ENCODE measurements around the gene ARMH4. TPM values are rescaled to one million over a fixed set of nuclear protein-coding genes. Genes with fewer than 3 reads are reported as not detected.

Gene ARMH4
- total RNA-seq, 2 donors from 2014 or later: 2.4 to 45.1 TPM

- H3K4me1 ChIP-seq (replicated peaks): no peaks in the 10 kb centered on the region
- H3K27ac ChIP-seq: no peak overlapping the region
- H3K9me3 ChIP-seq: no peaks in the 10 kb centered on the region
- WGBS: 62% methylated on average over 3 of the region's 3 CpGs
- intact Hi-C loops (cut with DNase I): loop anchor here (5.0 kb wide), 1 partner anchor 33 kb away; the partner anchor contains the start of gene ARMH4
- DNase-seq (ENCODE audit: low spot score): no peak
- H3K36me3 ChIP-seq: no peaks in the 10 kb centered on the region
- H3K4me3 ChIP-seq: no peak overlapping the region
- no peak for TF ChIP-seq POLR2A (IDR thresholded peaks at IDR 0.05)
- TF ChIP-seq POLR2AphosphoS5 (IDR thresholded peaks at IDR 0.05): no peak
- TF ChIP-seq CTCF (IDR thresholded peaks at IDR 0.05): no peak
- no peaks in the 10 kb centered on the region for H3K27me3 ChIP-seq (replicated peaks; ENCODE audit: insufficient read depth)
Observed at GRCh38 chr14:58119381-58119780, 32.6 kb downstream of the ARMH4 start.

- DNase-seq (ENCODE audit: low spot score): no peak
- Histone ChIP-seq H3K36me3 (no peaks in the 10 kb centered on the region), H3K27me3 (replicated peaks; ENCODE audit: insufficient read depth) (no peaks in the 10 kb centered on the region), H3K9me3 (no peaks in the 10 kb centered on the region), H3K27ac (no peak overlapping the region), H3K4me3 (no peak overlapping the region), H3K4me1 (replicated peaks) (no peaks in the 10 kb centered on the region)
- TF ChIP-seq POLR2AphosphoS5 (IDR thresholded peaks at IDR 0.05): no peak
- TF ChIP-seq POLR2A (IDR thresholded peaks at IDR 0.05): no peak
- TF ChIP-seq CTCF (IDR thresholded peaks at IDR 0.05): no peak
- 54% methylated on average over 5 of the region's 5 CpGs for WGBS
- intact Hi-C loops (cut with DNase I): loop anchor here (5.0 kb wide), 1 partner anchor 34 kb away; the partner anchor contains the start of gene ARMH4
Observed at GRCh38 chr14:58118097-58118815, 33.8 kb downstream of the ARMH4 start.

DNA sequence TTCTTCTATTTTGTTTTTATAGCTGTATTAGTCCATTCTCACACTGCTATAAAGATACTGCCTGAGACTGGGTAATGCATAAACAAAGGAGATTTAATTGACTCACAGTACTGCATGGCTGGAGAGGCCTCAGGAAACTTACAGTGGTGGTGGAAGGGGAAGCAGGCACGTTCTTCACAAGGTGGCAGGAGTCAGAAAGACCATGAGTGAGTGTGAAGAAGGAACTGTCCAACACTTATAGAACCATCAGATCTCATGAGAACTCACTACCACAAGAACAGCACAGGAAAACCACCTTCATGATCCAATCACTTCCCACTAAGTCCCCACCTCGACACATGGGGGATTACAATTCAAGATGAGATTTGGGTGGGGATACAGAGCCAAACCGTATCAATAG, 42.3 kb downstream of the ARMH4 start:
- Histone ChIP-seq H3K27me3 (replicated peaks; ENCODE audit: insufficient read depth) (no peaks in the 10 kb centered on the region), H3K4me1 (replicated peaks) (no peaks in the 10 kb centered on the region), H3K9me3 (no peaks in the 10 kb centered on the region), H3K27ac (no peak overlapping the region), H3K36me3 (no peaks in the 10 kb centered on the region), H3K4me3 (no peak overlapping the region)
- TF ChIP-seq POLR2AphosphoS5 (IDR thresholded peaks at IDR 0.05): no peak
- TF ChIP-seq CTCF (IDR thresholded peaks at IDR 0.05): no peak
- no peak for TF ChIP-seq POLR2A (IDR thresholded peaks at IDR 0.05)
- intact Hi-C loops (cut with DNase I): loop anchor here (2.0 kb wide), 1 partner anchor 57 kb away; no protein-coding TSS in a partner anchor
- 72% methylated on average over 3 of the region's 3 CpGs for WGBS
- no peak for DNase-seq (ENCODE audit: low spot score)

- Histone ChIP-seq H3K4me1 (replicated peaks) (no peaks in the 10 kb centered on the region), H3K36me3 (no peaks in the 10 kb centered on the region), H3K27ac (no peak overlapping the region), H3K27me3 (replicated peaks; ENCODE audit: insufficient read depth) (no peaks in the 10 kb centered on the region), H3K4me3 (no peak overlapping the region), H3K9me3 (no peaks in the 10 kb centered on the region)
- 89% methylated on average over 1 of the region's 1 CpG for WGBS
- TF ChIP-seq POLR2A (IDR thresholded peaks at IDR 0.05) (no peak), CTCF (IDR thresholded peaks at IDR 0.05) (no peak), POLR2AphosphoS5 (IDR thresholded peaks at IDR 0.05) (no peak)
- no peak for DNase-seq (ENCODE audit: low spot score)
- intact Hi-C loops (cut with DNase I): loop anchor here (2.0 kb wide), 1 partner anchor 58 kb away; no protein-coding TSS in a partner anchor
Observed at GRCh38 chr14:58108717-58109116, 43.3 kb downstream of the ARMH4 start.

Data from prostate gland (tissue), 2 donors.